Skeletal muscle tissue (tissue), 4 donors: ENCODE measurements around the gene TTLL5. TPM values are rescaled to one million over a fixed set of nuclear protein-coding genes. Genes with fewer than 3 reads are reported as not detected.

Experiments used
- H3K27ac ChIP-seq: one replicate; pipeline ENCODE4 v1.7.0; 2013; ENCODE audit warnings: mild to moderate bottlenecking, low read depth, low read length, inconsistent platforms
- H3K27me3 ChIP-seq, 3 donors: one replicate each; pipeline ENCODE4 v1.7.0; 2013; ENCODE audit warnings: low read length in 3 of 3; ENCODE audit not compliant: control insufficient read depth in 3 of 3, insufficient read depth in 3 of 3
- H3K36me3 ChIP-seq, 3 donors: one replicate each; pipeline ENCODE4 v1.7.0; 2013; ENCODE audit warnings: low read length in 3 of 3; ENCODE audit not compliant: control insufficient read depth in 3 of 3, insufficient read depth in 3 of 3
- H3K4me1 ChIP-seq, 3 donors: one replicate each; pipeline ENCODE4 v1.7.0; 2013; ENCODE audit warnings: low read length in 3 of 3, mild to moderate bottlenecking in 3 of 3; ENCODE audit not compliant: control insufficient read depth in 3 of 3, insufficient read depth in 3 of 3
- H3K4me3 ChIP-seq, 3 donors: one replicate each; pipeline ENCODE4 v1.7.0; 2013; ENCODE audit warnings: low read length in 3 of 3
- H3K9ac ChIP-seq, 3 donors: one replicate each; pipeline ENCODE4 v1.7.0; 2013; ENCODE audit warnings: low read length in 3 of 3, mild to moderate bottlenecking in 3 of 3, moderate library complexity in 2 of 3, low read depth in 1 of 3
- H3K9me3 ChIP-seq, 3 donors: one replicate each; pipeline ENCODE4 v1.7.0; 2013; ENCODE audit warnings: low read length in 3 of 3; ENCODE audit not compliant: control insufficient read depth in 3 of 3
- total RNA-seq: library from RNA; depleted of rRNA; stranded (reverse); fragments of >200 nt; gene quantifications from one replicate; pipeline ENCODE4 v1.2.3, GENCODE V29; 2014
- donor health status: Osteomylitis.

TTLL5 gene
- total RNA-seq, 1 donor from 2014 or later = 13.6 TPM

DNA sequence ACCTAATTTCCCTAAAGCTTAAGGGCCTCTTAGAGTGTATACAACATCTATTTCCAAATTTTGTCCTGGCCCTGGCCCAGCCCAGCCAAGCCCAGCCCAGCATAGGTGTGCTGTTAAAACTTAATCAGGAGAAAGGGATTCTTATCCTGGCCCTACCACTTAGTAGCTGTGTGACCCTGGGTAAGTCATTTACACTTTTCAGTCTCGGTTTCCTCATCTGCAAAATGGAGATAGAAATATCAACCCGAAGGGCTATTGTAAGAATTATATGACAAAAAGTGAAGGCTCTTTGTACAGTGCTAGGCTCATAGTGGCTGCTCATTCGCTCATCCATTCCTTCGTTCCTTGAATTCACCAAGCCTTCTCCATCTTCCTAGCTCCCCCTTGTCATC, 812 bp upstream of the TTLL5 start:
- peaks cover 0 to 11% (median 9%) of the 10 kb centered on the region in 3 donors for H3K36me3 ChIP-seq
- peak overlapping the region; percentile 90 to 97 (median 94) for H3K4me3 ChIP-seq
- H3K9ac ChIP-seq = peak overlapping the region; percentile 84 to 91 (median 87)
- no peaks in the 10 kb centered on the region for H3K27me3 ChIP-seq
- H3K9me3 ChIP-seq = no peaks in the 10 kb centered on the region
- peak overlapping the region; percentile 89 for H3K27ac ChIP-seq
- peaks cover 19 to 36% (median 28%) of the 10 kb centered on the region in 3 donors for H3K4me1 ChIP-seq

DNA sequence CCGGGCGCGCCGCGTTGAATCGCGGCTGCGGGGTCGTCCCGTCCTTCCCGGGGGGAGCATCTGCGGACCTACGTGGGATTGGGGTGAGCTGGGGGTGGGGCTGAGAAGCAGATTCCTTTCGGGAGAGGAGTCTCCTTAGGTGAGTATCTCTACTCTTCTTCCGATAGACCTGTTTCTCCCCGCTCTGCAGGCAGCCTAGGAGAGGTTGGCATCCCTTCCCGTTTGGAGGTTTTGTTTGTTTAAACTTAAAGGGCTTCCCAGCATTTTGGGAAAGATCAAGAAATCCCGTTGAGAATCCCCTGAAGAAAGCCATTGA, 411 bp downstream of the TTLL5 start:
- Histone ChIP-seq H3K4me3 (peak overlapping the region; percentile 90 to 97 (median 94)), H3K9ac (peak overlapping the region; percentile 87 to 91 (median 88)), H3K4me1 (peaks cover 17 to 29% (median 21%) of the 10 kb centered on the region in 3 donors), H3K9me3 (no peaks in the 10 kb centered on the region), H3K36me3 (peaks cover 0 to 11% (median 11%) of the 10 kb centered on the region in 3 donors), H3K27ac (peak overlapping the region; percentile 89), H3K27me3 (no peaks in the 10 kb centered on the region)

DNA sequence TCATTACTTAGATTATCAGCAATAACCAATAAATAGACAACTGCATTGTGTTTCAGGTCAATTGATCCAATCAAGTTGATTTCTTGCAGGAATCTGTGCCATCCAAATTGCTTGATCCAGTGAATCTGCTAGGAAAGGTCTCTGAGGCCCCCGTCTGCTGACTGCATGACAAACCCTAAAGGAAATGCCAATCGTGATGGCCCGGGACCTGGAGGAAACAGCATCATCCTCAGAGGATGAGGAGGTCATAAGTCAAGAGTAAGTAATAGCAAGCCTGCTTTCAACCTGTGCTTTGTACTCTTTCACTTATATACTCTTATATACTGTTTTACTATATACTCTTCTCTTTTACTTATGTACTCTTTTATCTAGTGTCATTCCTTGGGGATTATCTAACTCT, 1.9 kb downstream of the TTLL5 start:
- Histone ChIP-seq H3K27me3 (no peaks in the 10 kb centered on the region), H3K4me1 (peaks cover 9 to 18% (median 14%) of the 10 kb centered on the region in 3 donors), H3K36me3 (peaks cover 0 to 11% (median 0%) of the 10 kb centered on the region in 3 donors), H3K4me3 (no peak overlapping the region), H3K9me3 (no peaks in the 10 kb centered on the region), H3K27ac (no peak overlapping the region), H3K9ac (no peak overlapping the region)

DNA sequence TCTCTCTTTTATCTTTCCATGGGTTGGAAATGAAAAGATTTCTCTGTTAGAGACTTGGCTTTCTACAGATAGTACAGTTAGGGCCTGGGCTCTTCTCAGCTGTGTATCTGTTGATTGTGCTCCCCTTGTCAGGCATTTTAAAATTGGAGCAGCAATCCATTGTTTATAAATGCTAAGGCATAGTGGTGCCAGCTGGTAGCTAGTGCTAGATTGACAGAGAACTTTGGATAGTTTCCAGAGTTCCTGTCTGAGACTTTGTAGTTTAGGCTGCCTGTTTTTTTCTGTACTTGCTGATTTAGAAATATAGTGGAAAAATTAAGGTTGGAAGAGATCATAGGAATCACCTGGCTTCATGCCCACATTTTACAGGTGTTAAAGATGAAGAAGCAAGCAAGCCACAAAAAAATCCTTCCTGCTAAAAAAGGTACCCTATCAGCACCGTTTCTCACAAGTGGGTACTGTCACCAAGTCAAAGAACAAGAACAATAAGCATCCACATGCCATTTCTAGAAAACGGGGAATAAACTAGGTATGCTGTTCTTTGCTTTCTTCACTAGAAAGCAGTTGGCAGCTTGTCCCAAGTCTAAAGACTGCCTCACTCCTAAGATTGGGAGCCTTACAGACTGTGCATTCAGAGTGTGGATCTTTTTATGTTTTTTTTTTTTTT, 6.2 kb downstream of the TTLL5 start:
- no peaks in the 10 kb centered on the region for H3K27me3 ChIP-seq
- no peaks in the 10 kb centered on the region for H3K4me1 ChIP-seq
- no peak overlapping the region for H3K4me3 ChIP-seq
- peaks cover 0 to 25% (median 5%) of the 10 kb centered on the region in 3 donors for H3K36me3 ChIP-seq
- no peaks in the 10 kb centered on the region for H3K9me3 ChIP-seq
- H3K27ac ChIP-seq = no peak overlapping the region
- H3K9ac ChIP-seq = no peak overlapping the region

DNA sequence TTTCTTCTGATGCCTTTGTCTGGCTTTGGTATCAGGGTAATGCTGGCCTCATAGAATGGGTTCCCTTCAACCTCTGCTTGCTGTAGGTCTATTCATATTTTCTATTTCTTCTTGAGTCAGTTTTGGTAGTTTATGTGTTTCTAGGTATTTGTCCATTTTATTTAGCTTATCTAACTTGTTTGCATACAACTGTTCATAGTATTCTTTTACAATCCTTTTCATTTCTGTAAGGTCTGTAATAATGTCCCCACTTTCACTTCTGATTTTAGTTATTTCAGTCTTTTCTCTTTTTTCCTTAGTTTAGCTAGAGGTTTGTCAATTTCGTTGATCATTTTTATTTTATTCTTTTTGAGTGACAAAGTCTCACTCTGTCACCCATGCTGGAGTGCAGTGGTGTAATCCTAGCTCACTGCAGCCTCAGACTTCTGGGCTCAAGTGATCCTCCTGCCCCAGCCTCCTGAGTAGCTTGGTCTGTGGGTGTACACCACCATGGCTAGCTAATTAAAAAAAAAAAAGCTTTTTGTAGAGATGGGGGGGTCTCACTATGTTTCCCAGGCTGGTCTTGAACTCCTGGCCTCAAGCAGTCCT, 11.7 kb downstream of the TTLL5 start:
- H3K27me3 ChIP-seq = no peaks in the 10 kb centered on the region

DNA sequence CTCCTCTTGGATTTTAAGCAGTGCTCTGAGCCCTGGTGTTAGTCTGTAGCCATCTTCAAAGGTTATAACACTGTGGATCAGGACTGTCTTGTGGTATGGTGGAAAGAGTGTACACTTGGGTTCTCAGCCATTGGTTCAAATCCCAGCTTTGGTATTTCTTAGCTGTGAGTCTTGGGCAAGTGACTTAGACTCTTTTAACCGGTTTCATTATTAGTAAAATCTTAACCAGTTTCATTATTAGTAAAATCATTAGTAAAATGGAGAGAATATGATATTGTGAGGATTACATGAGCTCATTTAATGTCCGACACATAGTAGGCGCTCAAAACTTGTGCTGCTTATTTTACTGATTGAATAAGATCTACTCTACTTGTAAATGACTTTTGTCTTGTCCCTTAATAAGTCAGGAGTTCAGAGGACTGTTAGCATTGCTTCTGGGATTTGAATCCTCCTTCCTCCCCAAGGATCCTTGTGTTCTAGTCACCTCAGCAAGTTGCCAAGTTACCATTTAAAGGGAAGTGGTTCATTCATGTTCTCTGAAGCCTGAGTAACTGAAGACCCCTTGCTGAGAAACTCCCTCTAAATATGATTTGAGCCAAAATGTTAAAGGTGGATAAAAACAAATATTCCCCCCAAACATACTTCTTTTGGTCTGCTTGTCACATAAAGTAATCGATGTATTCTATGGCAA, 12.4 kb downstream of the TTLL5 start:
- Histone ChIP-seq H3K27ac (no peak overlapping the region), H3K27me3 (no peaks in the 10 kb centered on the region), H3K4me3 (no peak overlapping the region), H3K36me3 (peaks cover 0 to 14% (median 5%) of the 10 kb centered on the region in 3 donors), H3K4me1 (no peaks in the 10 kb centered on the region), H3K9ac (no peak overlapping the region), H3K9me3 (no peaks in the 10 kb centered on the region)

More for the DNA sequence above, 11.7 kb downstream of the TTLL5 start:
- Histone ChIP-seq H3K9me3 (no peaks in the 10 kb centered on the region), H3K9ac (no peak overlapping the region), H3K4me1 (no peaks in the 10 kb centered on the region), H3K4me3 (no peak overlapping the region), H3K36me3 (peaks cover 0 to 14% (median 5%) of the 10 kb centered on the region in 3 donors), H3K27ac (no peak overlapping the region)

DNA sequence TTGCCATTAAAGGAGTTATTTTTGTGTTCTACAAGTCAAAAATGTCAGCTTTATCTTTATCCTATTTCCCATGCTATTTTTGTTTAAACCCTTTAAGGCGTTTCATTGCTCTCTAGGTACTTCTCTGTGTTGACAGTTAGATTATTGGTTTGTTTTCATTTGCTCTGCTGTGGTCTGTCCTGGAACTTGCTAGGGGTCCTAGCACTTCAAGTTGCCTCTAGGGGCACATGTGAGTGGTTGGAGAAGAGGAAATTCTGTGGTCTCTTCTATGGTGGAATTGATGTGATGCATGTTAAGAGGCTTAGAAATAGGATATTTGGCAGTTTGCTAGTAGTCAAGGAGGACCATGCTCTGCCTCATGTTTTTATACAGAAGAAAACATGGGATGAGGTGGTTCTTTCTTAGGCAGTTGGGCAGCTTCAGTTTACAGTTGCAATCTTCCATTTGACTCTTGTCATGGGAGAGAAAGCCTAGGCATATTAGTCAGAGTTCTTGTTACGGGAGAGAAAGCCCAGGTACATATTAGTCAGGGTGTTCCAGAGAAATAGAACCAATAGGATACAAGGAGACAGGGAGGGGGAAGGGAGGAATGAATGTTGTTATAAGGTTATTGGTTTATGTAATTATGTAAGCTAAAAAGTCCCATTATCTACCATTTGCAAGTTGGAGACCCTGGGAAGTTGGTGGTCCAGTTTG, 14.4 kb downstream of the TTLL5 start:
- H3K9ac ChIP-seq = no peak overlapping the region
- H3K27me3 ChIP-seq = no peaks in the 10 kb centered on the region
- H3K9me3 ChIP-seq = no peaks in the 10 kb centered on the region
- H3K4me1 ChIP-seq = no peaks in the 10 kb centered on the region
- H3K36me3 ChIP-seq = no peaks in the 10 kb centered on the region
- H3K4me3 ChIP-seq = no peak overlapping the region
- no peak overlapping the region for H3K27ac ChIP-seq

DNA sequence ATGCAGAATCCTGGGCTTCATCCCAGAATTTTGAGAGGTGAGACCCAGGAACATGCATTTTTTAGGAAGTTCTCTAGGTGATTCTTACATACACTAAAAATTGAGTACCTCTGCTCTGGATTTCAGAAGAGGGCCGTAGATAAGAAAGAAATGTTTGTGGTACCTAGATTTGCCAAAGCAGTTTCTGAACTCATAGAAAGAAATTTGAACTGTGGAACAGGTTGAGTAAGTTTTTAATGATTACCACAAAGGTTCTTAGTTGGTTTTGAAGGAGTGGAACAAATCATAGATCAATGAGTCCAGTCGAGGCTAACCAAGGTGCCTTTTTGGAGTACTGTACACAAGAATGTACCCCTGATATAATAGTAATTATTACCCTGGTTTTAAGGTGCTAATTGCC, 24.9 kb downstream of the TTLL5 start:
- Histone ChIP-seq H3K4me1 (no peaks in the 10 kb centered on the region), H3K4me3 (no peak overlapping the region), H3K9ac (no peak overlapping the region), H3K9me3 (no peaks in the 10 kb centered on the region), H3K27me3 (no peaks in the 10 kb centered on the region), H3K27ac (no peak overlapping the region), H3K36me3 (peaks cover 0 to 17% (median 3%) of the 10 kb centered on the region in 3 donors)

DNA sequence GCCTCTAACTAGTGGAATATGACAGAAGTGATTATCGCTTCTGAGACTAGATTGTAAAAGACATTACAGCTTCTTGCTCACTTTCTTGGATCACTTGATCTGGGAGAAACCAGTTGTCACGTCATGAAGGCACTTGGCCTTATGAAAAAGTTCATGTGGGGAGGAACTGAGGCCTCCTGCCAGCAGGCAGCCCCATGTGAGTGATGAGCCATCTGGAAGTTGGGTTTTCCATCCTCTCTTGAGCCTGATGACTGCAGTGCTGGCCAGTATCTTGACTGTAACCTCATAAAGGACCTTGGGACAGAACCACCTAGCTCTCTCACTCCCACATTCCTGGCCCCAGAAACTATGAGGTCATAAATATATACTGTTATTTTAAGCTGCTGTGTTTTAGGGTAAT, 28.0 kb downstream of the TTLL5 start:
- Histone ChIP-seq H3K4me1 (no peaks in the 10 kb centered on the region), H3K27ac (no peak overlapping the region), H3K9me3 (no peaks in the 10 kb centered on the region), H3K27me3 (no peaks in the 10 kb centered on the region), H3K9ac (no peak overlapping the region), H3K36me3 (peaks cover 0 to 17% (median 9%) of the 10 kb centered on the region in 3 donors), H3K4me3 (no peak overlapping the region)
